NB4 (cell line): ENCODE data around the gene CGB3.

Experiments used
- MYC ChIP-seq: IDR thresholded peaks from 2 replicates; pipeline ENCODE4 v1.6.1; 2011; ENCODE audit warnings: low read depth, low read length
- POLR2A ChIP-seq: IDR thresholded peaks from 2 replicates; pipeline ENCODE4 v1.6.1; 2011; ENCODE audit warnings: mild to moderate bottlenecking; ENCODE audit not compliant: insufficient read length; ENCODE audit errors: extremely low read depth
- TF ChIP-seq, protein P1 (sequence below): IDR thresholded peaks from one replicate; pipeline ENCODE4 v1.5.1; 2012; ENCODE audit warnings: low read depth, low read length
- TF ChIP-seq, protein P2 (sequence below): IDR thresholded peaks from 2 replicates; pipeline ENCODE4 v1.6.1; 2011; ENCODE audit warnings: low read depth, low read length

DNA sequence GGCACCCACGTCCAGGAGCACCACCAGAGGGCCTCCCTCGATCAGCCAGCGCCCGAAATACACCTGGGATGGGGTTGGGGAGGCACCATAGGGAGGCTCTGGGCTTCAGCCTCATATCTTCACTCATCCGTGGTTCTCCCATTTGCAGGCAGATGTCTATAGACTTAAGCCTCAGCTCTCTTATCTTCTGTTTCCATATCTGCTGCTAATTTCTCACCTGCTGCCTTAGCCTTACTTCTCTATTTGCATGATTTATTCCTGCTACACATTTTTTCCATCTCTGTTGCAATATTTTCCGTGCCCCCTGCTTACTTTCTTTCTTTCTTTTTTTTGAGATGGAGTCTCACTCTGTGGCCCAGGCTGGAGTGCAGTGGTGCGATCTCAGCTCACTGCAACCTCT, 36.8 kb downstream of the CGB3 start:
- TF ChIP-seq, protein P1, sequence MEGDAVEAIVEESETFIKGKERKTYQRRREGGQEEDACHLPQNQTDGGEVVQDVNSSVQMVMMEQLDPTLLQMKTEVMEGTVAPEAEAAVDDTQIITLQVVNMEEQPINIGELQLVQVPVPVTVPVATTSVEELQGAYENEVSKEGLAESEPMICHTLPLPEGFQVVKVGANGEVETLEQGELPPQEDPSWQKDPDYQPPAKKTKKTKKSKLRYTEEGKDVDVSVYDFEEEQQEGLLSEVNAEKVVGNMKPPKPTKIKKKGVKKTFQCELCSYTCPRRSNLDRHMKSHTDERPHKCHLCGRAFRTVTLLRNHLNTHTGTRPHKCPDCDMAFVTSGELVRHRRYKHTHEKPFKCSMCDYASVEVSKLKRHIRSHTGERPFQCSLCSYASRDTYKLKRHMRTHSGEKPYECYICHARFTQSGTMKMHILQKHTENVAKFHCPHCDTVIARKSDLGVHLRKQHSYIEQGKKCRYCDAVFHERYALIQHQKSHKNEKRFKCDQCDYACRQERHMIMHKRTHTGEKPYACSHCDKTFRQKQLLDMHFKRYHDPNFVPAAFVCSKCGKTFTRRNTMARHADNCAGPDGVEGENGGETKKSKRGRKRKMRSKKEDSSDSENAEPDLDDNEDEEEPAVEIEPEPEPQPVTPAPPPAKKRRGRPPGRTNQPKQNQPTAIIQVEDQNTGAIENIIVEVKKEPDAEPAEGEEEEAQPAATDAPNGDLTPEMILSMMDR: no peak
- TF ChIP-seq POLR2A: no peak
- no peak for TF ChIP-seq MYC
- TF ChIP-seq, protein P2, sequence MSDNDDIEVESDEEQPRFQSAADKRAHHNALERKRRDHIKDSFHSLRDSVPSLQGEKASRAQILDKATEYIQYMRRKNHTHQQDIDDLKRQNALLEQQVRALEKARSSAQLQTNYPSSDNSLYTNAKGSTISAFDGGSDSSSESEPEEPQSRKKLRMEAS: no peak
